ENCODE data around the gene RIC8A. TPM values are rescaled to one million over a fixed set of nuclear protein-coding genes. Genes with fewer than 3 reads are reported as not detected.
"Not testable (repeated sequence)": the region's sequence is repeated elsewhere in the genome, so short reads cannot be mapped to it uniquely, and the experiment has no call there.

The RIC8A gene
- total RNA-seq, 2 donors from 2014 or later: 73.8 to 87.5 TPM

DNA sequence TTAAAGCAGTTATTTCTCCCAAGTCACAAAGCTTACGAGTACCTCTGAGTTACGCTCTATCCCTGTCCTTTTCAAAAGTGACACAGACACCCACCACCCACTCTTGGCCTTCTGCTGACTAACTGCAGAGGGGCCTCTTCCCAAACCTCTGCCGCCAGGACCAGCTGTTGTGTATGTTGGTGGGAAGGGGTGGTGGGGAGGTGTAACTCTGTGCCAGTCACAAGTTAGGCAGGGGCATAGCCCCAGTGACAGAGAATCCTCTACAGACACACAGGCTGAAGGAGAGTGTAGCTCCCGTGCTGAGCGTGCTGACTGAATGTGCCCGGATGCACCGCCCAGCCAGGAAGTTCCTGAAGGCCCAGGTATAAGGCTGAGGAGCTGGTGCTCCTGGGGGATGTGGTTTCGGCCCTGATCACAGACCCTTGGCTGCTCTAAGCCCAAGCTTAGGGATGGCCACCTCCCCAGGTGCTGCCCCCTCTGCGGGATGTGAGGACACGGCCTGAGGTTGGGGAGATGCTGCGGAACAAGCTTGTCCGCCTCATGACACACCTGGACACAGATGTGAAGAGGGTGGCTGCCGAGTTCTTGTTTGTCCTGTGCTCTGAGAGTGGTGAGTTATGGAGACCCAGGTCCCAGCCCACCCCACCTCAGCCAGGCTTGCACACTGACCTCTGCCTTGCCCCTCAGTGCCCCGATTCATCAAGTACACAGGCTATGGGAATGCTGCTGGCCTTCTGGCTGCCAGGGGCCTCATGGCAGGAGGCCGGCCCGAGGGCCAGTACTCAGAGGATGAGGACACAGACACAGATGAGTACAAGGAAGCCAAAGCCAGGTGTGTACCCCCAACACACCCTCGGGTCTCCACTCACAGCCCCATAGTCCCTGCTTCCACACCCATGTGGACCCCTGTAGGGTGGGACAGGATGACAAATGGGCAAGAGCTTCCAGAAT is 4.9 kb downstream of the RIC8A start:
- intact Hi-C loops (cut with DNase I): no loop called here
- DNase-seq (ENCODE audit: low spot score): peak; percentile 62

- peak; percentile 51 for DNase-seq (ENCODE audit: low spot score)
- intact Hi-C loops (cut with DNase I): no loop called here
These were observed 5.6 kb downstream of the RIC8A start for GRCh38 chr11:213111-213510.

- peak; percentile 55 for DNase-seq (ENCODE audit: low spot score)
- intact Hi-C loops (cut with DNase I): no loop called here
These were observed 6.6 kb downstream of the RIC8A start for GRCh38 chr11:214083-214482.

GRCh38 chr11:215581-216037 is 8.1 kb downstream of the RIC8A start:
- DNase-seq (ENCODE audit: low spot score): peak; percentile 35

GRCh38 chr11:216081-216974 is 8.8 kb downstream of the RIC8A start:
- intact Hi-C loops (cut with DNase I): no loop called here
- DNase-seq (ENCODE audit: low spot score): peak; percentile 16

More at GRCh38 chr11:215581-216037, 8.1 kb downstream of the RIC8A start:
- intact Hi-C loops (cut with DNase I): no loop called here

GRCh38 chr11:217704-218103 is 10.2 kb downstream of the RIC8A start:
- intact Hi-C loops (cut with DNase I): no loop called here
- DNase-seq (ENCODE audit: low spot score): no peak

- peak; percentile 47 for DNase-seq (ENCODE audit: low spot score)
- intact Hi-C loops (cut with DNase I): no loop called here
These were observed 11.5 kb downstream of the RIC8A start for GRCh38 chr11:218815-219593.

GRCh38 chr11:220641-221215 is 13.2 kb downstream of the RIC8A start:
- DNase-seq (ENCODE audit: low spot score): not testable (repeated sequence)

GRCh38 chr11:221539-221938 is 14.0 kb downstream of the RIC8A start:
- intact Hi-C loops (cut with DNase I): no loop called here
- DNase-seq (ENCODE audit: low spot score): no peak

More at GRCh38 chr11:220641-221215, 13.2 kb downstream of the RIC8A start:
- intact Hi-C loops (cut with DNase I): not testable (repeated sequence)

GRCh38 chr11:221998-222789 is 14.7 kb downstream of the RIC8A start:
- DNase-seq (ENCODE audit: low spot score): peak; percentile 67
- intact Hi-C loops (cut with DNase I): no loop called here

DNA sequence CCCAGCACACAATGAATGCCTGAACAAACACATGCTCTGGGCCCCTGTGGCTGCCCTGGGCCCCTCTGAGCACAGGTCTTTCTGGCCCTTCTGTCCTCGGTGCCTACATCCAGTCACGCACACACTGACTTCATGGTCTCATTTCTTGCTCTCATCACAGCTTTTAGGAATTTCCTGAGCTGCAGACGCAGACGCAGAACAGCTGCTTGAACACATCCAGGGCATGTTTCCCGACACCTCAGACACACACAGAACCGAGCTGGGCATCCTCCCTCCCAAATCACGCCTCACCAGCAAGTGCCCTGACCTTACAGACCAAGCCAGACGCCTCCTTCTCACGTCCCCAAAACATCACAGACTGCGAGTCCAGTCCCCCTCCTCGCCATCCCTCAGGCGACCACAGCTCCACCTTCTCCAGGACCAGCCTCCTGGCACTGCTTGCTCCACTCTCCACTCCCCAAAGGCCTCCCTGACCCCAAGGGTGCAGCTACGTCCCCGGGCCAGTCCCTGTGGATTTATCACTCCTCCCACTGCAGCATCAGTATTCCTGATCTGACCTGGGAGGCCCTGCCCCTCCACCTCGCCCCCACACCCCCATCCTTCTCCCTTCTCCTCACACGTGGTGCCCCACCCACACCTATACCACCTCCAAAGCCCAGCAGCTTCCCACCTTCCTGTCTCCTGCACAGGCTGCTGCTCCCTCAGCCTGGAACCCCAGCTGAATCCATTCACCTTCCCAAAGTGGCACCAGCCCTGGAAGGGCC is 15.7 kb downstream of the RIC8A start:
- intact Hi-C loops (cut with DNase I): no loop called here
- DNase-seq (ENCODE audit: low spot score): peak; percentile 61

- intact Hi-C loops (cut with DNase I): no loop called here
- DNase-seq (ENCODE audit: low spot score): no peak
These were observed 16.4 kb downstream of the RIC8A start for GRCh38 chr11:223884-224283.

DNA sequence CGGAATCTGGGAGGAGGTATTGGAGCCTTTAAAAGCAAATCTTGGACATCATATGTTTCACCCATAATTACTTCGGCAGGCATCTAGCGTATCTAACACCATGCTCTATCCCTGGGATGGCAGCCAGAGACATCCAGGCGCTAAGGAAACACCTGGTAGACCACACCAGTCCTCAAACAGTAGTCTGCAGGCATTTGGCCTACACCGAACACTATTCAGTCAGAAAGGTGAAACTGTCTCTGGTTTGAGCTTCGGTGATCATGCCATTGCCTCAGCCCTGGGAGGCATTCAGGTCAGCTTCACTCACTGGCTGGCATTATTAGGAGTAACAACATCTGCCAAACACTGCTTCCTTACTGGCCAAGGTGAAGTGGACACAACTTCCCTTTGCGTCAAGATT is 16.9 kb downstream of the RIC8A start:
- intact Hi-C loops (cut with DNase I): no loop called here
- no peak for DNase-seq (ENCODE audit: low spot score)

- intact Hi-C loops (cut with DNase I): no loop called here
- DNase-seq (ENCODE audit: low spot score): no peak
These were observed 18.4 kb downstream of the RIC8A start for GRCh38 chr11:225734-226453.

GRCh38 chr11:227824-228379 is 20.4 kb downstream of the RIC8A start:
- no peak for DNase-seq (ENCODE audit: low spot score)
- intact Hi-C loops (cut with DNase I): no loop called here

- no peak for DNase-seq (ENCODE audit: low spot score)
- intact Hi-C loops (cut with DNase I): no loop called here
These were observed 22.9 kb downstream of the RIC8A start for GRCh38 chr11:230431-230830.
